ENCODE results near the gene BNIP1. TPM values are rescaled to one million over a fixed set of nuclear protein-coding genes. Genes with fewer than 3 reads are reported as not detected.
"Not testable (repeated sequence)": the region's sequence is repeated elsewhere in the genome, so short reads cannot be mapped to it uniquely, and the experiment has no call there.

Gene BNIP1
- 8.1 TPM for total RNA-seq
- long read RNA-seq, transcript BNIP1-202 (6 exons, 1,184 nt): major isoform, 19 of 30 reads
- long read RNA-seq, transcript BNIP1-201 (7 exons, 1,339 nt): minor isoform, 6 of 30 reads
- long read RNA-seq, partial matches to known transcripts: 2 of 30 reads
- long read RNA-seq, other reads (novel, unspliced or antisense): 3 of 30 reads

GRCh38 chr5:173144200-173145176, at the start of gene BNIP1:
BNIP1 (plus strand) TSS chr5:173144531; CDS start chr5:173144546, 15 bp downstream.
- DNase-seq (peak; percentile 96), ATAC-seq (peak; percentile 95)
- intact Hi-C loops (cut with micrococcal nuclease): no loop called here

- DNase-seq (no peak), ATAC-seq (no peak)
- intact Hi-C loops (cut with micrococcal nuclease): no loop called here
Measured at GRCh38 chr5:173098787-173099186, 45.5 kb upstream of the BNIP1 start.

GRCh38 chr5:173099461-173099860, 44.9 kb upstream of the BNIP1 start:
- DNase-seq: no peak
- no peak for ATAC-seq
- intact Hi-C loops (cut with micrococcal nuclease): no loop called here

GRCh38 chr5:173101245-173101644, 43.1 kb upstream of the BNIP1 start:
- intact Hi-C loops (cut with micrococcal nuclease): no loop called here
- DNase-seq (no peak), ATAC-seq (no peak)

- intact Hi-C loops (cut with micrococcal nuclease): no loop called here
- ATAC-seq: no peak
- DNase-seq: no peak
Measured at GRCh38 chr5:173103411-173103810, 40.9 kb upstream of the BNIP1 start.

GRCh38 chr5:173108914-173109313, 35.4 kb upstream of the BNIP1 start:
- DNase-seq: no peak
- ATAC-seq: no peak
- intact Hi-C loops (cut with micrococcal nuclease): no loop called here

- no peak for ATAC-seq
- intact Hi-C loops (cut with micrococcal nuclease): no loop called here
- no peak for DNase-seq
Measured at GRCh38 chr5:173114536-173114935, 29.8 kb upstream of the BNIP1 start.

GRCh38 chr5:173119719-173120118, 24.6 kb upstream of the BNIP1 start:
- no peak for DNase-seq
- no peak for ATAC-seq
- intact Hi-C loops (cut with micrococcal nuclease): no loop called here

GRCh38 chr5:173123416-173123815, 20.9 kb upstream of the BNIP1 start:
- no peak for ATAC-seq
- intact Hi-C loops (cut with micrococcal nuclease): no loop called here
- DNase-seq: no peak

GRCh38 chr5:173132166-173132565, 12.2 kb upstream of the BNIP1 start:
- ATAC-seq; intact Hi-C loops (cut with micrococcal nuclease); DNase-seq: not testable (repeated sequence)

- intact Hi-C loops (cut with micrococcal nuclease): no loop called here
- DNase-seq (no peak), ATAC-seq (no peak)
Measured at GRCh38 chr5:173138707-173139106, 5.6 kb upstream of the BNIP1 start.

- intact Hi-C loops (cut with micrococcal nuclease): no loop called here
- DNase-seq: no peak
- ATAC-seq: no peak
Measured at GRCh38 chr5:173139631-173140030, 4.7 kb upstream of the BNIP1 start.

- ATAC-seq: no peak
- intact Hi-C loops (cut with micrococcal nuclease): no loop called here
Measured at GRCh38 chr5:173140769-173141168, 3.6 kb upstream of the BNIP1 start.

GRCh38 chr5:173143567-173143966, 764 bp upstream of the BNIP1 start:
- ATAC-seq (no peak), DNase-seq (no peak)
- intact Hi-C loops (cut with micrococcal nuclease): no loop called here

More at GRCh38 chr5:173140769-173141168, 3.6 kb upstream of the BNIP1 start:
- no peak for DNase-seq

GRCh38 chr5:173148354-173148753, 4.0 kb downstream of the BNIP1 start:
- no peak for DNase-seq
- intact Hi-C loops (cut with micrococcal nuclease): no loop called here

GRCh38 chr5:173152547-173152946, 8.2 kb downstream of the BNIP1 start:
- no peak for ATAC-seq
- intact Hi-C loops (cut with micrococcal nuclease): no loop called here

More at GRCh38 chr5:173148354-173148753, 4.0 kb downstream of the BNIP1 start:
- no peak for ATAC-seq

GRCh38 chr5:173153842-173154241, 9.5 kb downstream of the BNIP1 start:
- intact Hi-C loops (cut with micrococcal nuclease): no loop called here
- ATAC-seq: no peak

More at GRCh38 chr5:173152547-173152946, 8.2 kb downstream of the BNIP1 start:
- no peak for DNase-seq

GRCh38 chr5:173154619-173155018, 10.3 kb downstream of the BNIP1 start:
- DNase-seq; ATAC-seq; intact Hi-C loops (cut with micrococcal nuclease): not testable (repeated sequence)

More at GRCh38 chr5:173153842-173154241, 9.5 kb downstream of the BNIP1 start:
- DNase-seq: no peak

- DNase-seq: no peak
- no peak for ATAC-seq
- intact Hi-C loops (cut with micrococcal nuclease): no loop called here
Measured at GRCh38 chr5:173155912-173156311, 11.6 kb downstream of the BNIP1 start.

GRCh38 chr5:173158366-173158765, 14.0 kb downstream of the BNIP1 start:
- ATAC-seq (no peak), DNase-seq (no peak)
- intact Hi-C loops (cut with micrococcal nuclease): no loop called here
